CD14-positive monocyte (primary cell): ENCODE measurements around the gene KCNK3. TPM values are rescaled to one million over a fixed set of nuclear protein-coding genes. Genes with fewer than 3 reads are reported as not detected.

Experiments
- DNase-seq, 3 donors: peaks; one replicate each; pipeline ENCODE4 v3.0.0-alpha.2; 2011 to 2022
- H2AFZ ChIP-seq: 2 replicates; pipeline ENCODE4 v1.6.0; 2012; ENCODE audit warnings: mild to moderate bottlenecking, low read depth, low read length, inconsistent platforms; ENCODE audit not compliant: insufficient read depth, poor library complexity, severe bottlenecking
- H3K27ac ChIP-seq, 2 donors: 1 replicate in 1 of 2; 2 replicates in 1 of 2; pipeline ENCODE4 v1.5.1; 2012 to 2013; ENCODE audit warnings: low read length in 2 of 2, control low read depth in 1 of 2, inconsistent platforms in 1 of 2, low read depth in 1 of 2, mild to moderate bottlenecking in 1 of 2
- H3K27me3 ChIP-seq, 2 donors: one replicate each; pipeline versions ENCODE4 v1.6.0 to v1.6.1; 2011 to 2013; ENCODE audit warnings: low read length in 2 of 2; ENCODE audit not compliant: control insufficient read depth in 2 of 2, insufficient read depth in 2 of 2
- H3K36me3 ChIP-seq, 2 donors: replicated peaks in 1 of 2; 1 replicate in 1 of 2; 2 replicates in 1 of 2; pipeline versions ENCODE4 v1.5.1 to v1.6.1; 2012 to 2013; ENCODE audit warnings: low read length in 2 of 2, control low read depth in 1 of 2, inconsistent platforms in 1 of 2, mild to moderate bottlenecking in 1 of 2; ENCODE audit not compliant: insufficient read depth in 2 of 2, control insufficient read depth in 1 of 2
- H3K4me1 ChIP-seq, 2 donors: 1 replicate in 1 of 2; 2 replicates in 1 of 2; pipeline versions ENCODE4 v1.5.1 to v1.6.1; 2012 to 2013; ENCODE audit warnings: low read length in 2 of 2, control low read depth in 1 of 2, inconsistent platforms in 1 of 2, mild to moderate bottlenecking in 1 of 2, moderate library complexity in 1 of 2; ENCODE audit not compliant: insufficient read depth in 2 of 2, control insufficient read depth in 1 of 2
- H3K4me2 ChIP-seq: replicated peaks from 2 replicates; pipeline ENCODE3; 2012; ENCODE audit warnings: low read length, moderate library complexity, mild to moderate bottlenecking; ENCODE audit not compliant: poor library complexity, severe bottlenecking; ENCODE audit errors: extremely low read depth
- H3K4me3 ChIP-seq, 3 experiments: fragments of 200-600 bp in 1 of 3; sonication (generic) in 1 of 3; replicated peaks in 1 of 3; 1 replicate in 2 of 3; 2 replicates in 1 of 3; pipeline ENCODE4 v1.5.1; 2011 to 2013; ENCODE audit warnings: low read length in 3 of 3, mild to moderate bottlenecking in 3 of 3, control low read depth in 2 of 3, low read depth in 2 of 3, inconsistent platforms in 1 of 3, moderate library complexity in 1 of 3
- H3K79me2 ChIP-seq: 2 replicates; pipeline ENCODE4 v1.6.0; 2012; ENCODE audit warnings: mild to moderate bottlenecking, control low read depth, inconsistent platforms, low read length, moderate library complexity; ENCODE audit not compliant: insufficient read depth
- H3K9ac ChIP-seq: 2 replicates; pipeline ENCODE4 v1.6.0; 2017; ENCODE audit warnings: low read length, mild to moderate bottlenecking; ENCODE audit not compliant: insufficient read depth, poor library complexity, severe bottlenecking
- H3K9me3 ChIP-seq, 2 donors: replicated peaks in 1 of 2; 1 replicate in 1 of 2; 2 replicates in 1 of 2; pipeline versions ENCODE4 v1.5.1 to v1.6.1; 2012 to 2013; ENCODE audit warnings: low read length in 2 of 2, control low read depth in 1 of 2; ENCODE audit not compliant: control insufficient read depth in 1 of 2, insufficient read depth in 1 of 2
- H4K20me1 ChIP-seq: 2 replicates; pipeline ENCODE4 v1.6.0; 2012; ENCODE audit warnings: mild to moderate bottlenecking, low read length, control low read depth, moderate library complexity; ENCODE audit not compliant: insufficient read depth
- H3K27ac Mint-ChIP-seq, 7 donors: one replicate each; pipeline ENCODE4 v1.8.0; 2020; ENCODE audit warnings: mild to moderate bottlenecking in 7 of 7, mixed read lengths in 7 of 7, moderate library complexity in 6 of 7, inconsistent platforms in 2 of 7
- H3K27me3 Mint-ChIP-seq, 3 donors: one replicate each; pipeline ENCODE4 v1.8.0; 2021 to 2022; ENCODE audit warnings: low read depth in 3 of 3, mild to moderate bottlenecking in 3 of 3, mixed read lengths in 3 of 3, moderate library complexity in 3 of 3, inconsistent platforms in 1 of 3
- H3K36me3 Mint-ChIP-seq, 2 donors: one replicate each; pipeline ENCODE4 v1.8.0; 2020; ENCODE audit warnings: mixed read lengths in 2 of 2, inconsistent platforms in 1 of 2, mild to moderate bottlenecking in 1 of 2
- H3K4me1 Mint-ChIP-seq: one replicate; pipeline ENCODE4 v1.8.0; 2020; ENCODE audit warnings: mild to moderate bottlenecking, mixed read lengths
- H3K4me3 Mint-ChIP-seq, 2 donors: one replicate each; pipeline ENCODE4 v1.8.0; 2020; ENCODE audit warnings: mild to moderate bottlenecking in 2 of 2, mixed read lengths in 2 of 2, moderate library complexity in 1 of 2
- H3K9me3 Mint-ChIP-seq, 7 donors: one replicate each; pipeline ENCODE4 v1.8.0; 2020 to 2022; ENCODE audit warnings: mixed read lengths in 7 of 7, mild to moderate bottlenecking in 6 of 7, moderate library complexity in 6 of 7, inconsistent platforms in 2 of 7
- WGBS: methylation state at CpG from one replicate; pipeline ENCODE4 v1.1.5; 2013; ENCODE audit warnings: missing lambda C conversion rate; ENCODE audit not compliant: insufficient coverage; 5-methylcytosine and 5-hydroxymethylcytosine counted together
- intact Hi-C, 2 donors: fragments of 100-400 bp; cut with micrococcal nuclease; formaldehyde crosslinking; loops; one replicate each; pipeline versions ENCODE4 v1.15.0 to v1.15.1; 2023
- polyA plus RNA-seq, 3 donors: library from polyadenylated mRNA; depleted of rRNA in 1 of 3; unstranded in 2 of 3; stranded (reverse) in 1 of 3; fragments of 300-500 nt in 2 of 3; fragments of >200 nt in 1 of 3; fragmentation: Illumina TruSeq in 2 of 3; gene quantifications; 1 replicate in 2 of 3; 2 replicates in 1 of 3; pipeline ENCODE4 v1.2.3, GENCODE V29; 2012 to 2021
- TF ChIP-seq, protein P1 (sequence below): fragments of 200-600 bp; IDR thresholded peaks from one replicate; pipeline ENCODE4 v1.8.0; 2022; ENCODE audit warnings: antibody characterized with exemption, mild to moderate bottlenecking

Gene KCNK3
- polyA plus RNA-seq, 3 donors, result not detected

GRCh38 chr2:26645762-26646161 is 46.8 kb upstream of the KCNK3 start:
- WGBS, result 91% methylated on average over 6 of the region's 10 CpGs

GRCh38 chr2:26646986-26647672 is 45.4 kb upstream of the KCNK3 start:
- peaks cover 13 to 35% (median 21%) of the 10 kb centered on the region in 3 donors for H3K27me3 Mint-ChIP-seq
- WGBS, result 84% methylated on average over 6 of the region's 6 CpGs
- DNase-seq, result no peak

More at GRCh38 chr2:26645762-26646161, 46.8 kb upstream of the KCNK3 start:
- H2AFZ ChIP-seq, result no peak overlapping the region
- Mint-ChIP-seq H3K9me3 (no peaks in the 10 kb centered on the region), H3K36me3 (no peaks in the 10 kb centered on the region), H3K27ac (no peak overlapping the region), H3K4me1 (no peaks in the 10 kb centered on the region), H3K27me3 (peaks cover 18 to 39% (median 19%) of the 10 kb centered on the region in 3 donors), H3K4me3 (no peak overlapping the region)
- H3K4me2 ChIP-seq, result no peak overlapping the region
- no peak overlapping the region for H3K4me3 ChIP-seq
- H3K27ac ChIP-seq, result no peak overlapping the region
- H3K4me1 ChIP-seq, result no peaks in the 10 kb centered on the region
- no peaks in the 10 kb centered on the region for H3K9me3 ChIP-seq
- no peaks in the 10 kb centered on the region for H4K20me1 ChIP-seq
- no peaks in the 10 kb centered on the region for H3K79me2 ChIP-seq
- H3K36me3 ChIP-seq, result no peaks in the 10 kb centered on the region
- intact Hi-C loops, result no loop called here
- H3K27me3 ChIP-seq, result peaks cover 0 to 9% of the 10 kb centered on the region in 2 donors
- DNase-seq, result no peak
- TF ChIP-seq, protein P1, sequence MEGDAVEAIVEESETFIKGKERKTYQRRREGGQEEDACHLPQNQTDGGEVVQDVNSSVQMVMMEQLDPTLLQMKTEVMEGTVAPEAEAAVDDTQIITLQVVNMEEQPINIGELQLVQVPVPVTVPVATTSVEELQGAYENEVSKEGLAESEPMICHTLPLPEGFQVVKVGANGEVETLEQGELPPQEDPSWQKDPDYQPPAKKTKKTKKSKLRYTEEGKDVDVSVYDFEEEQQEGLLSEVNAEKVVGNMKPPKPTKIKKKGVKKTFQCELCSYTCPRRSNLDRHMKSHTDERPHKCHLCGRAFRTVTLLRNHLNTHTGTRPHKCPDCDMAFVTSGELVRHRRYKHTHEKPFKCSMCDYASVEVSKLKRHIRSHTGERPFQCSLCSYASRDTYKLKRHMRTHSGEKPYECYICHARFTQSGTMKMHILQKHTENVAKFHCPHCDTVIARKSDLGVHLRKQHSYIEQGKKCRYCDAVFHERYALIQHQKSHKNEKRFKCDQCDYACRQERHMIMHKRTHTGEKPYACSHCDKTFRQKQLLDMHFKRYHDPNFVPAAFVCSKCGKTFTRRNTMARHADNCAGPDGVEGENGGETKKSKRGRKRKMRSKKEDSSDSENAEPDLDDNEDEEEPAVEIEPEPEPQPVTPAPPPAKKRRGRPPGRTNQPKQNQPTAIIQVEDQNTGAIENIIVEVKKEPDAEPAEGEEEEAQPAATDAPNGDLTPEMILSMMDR, result no peak
- H3K9ac ChIP-seq, result no peak overlapping the region

More at GRCh38 chr2:26646986-26647672, 45.4 kb upstream of the KCNK3 start:
- peaks cover 0 to 9% of the 10 kb centered on the region in 2 donors for H3K27me3 ChIP-seq
- TF ChIP-seq, protein P1, result no peak
- no peak overlapping the region for H3K4me3 ChIP-seq
- no peak overlapping the region for H3K4me2 ChIP-seq
- H3K4me1 ChIP-seq, result no peaks in the 10 kb centered on the region
- H3K9me3 Mint-ChIP-seq, result no peaks in the 10 kb centered on the region
- no peaks in the 10 kb centered on the region for H3K9me3 ChIP-seq
- H3K79me2 ChIP-seq, result no peaks in the 10 kb centered on the region
- intact Hi-C loops, result no loop called here
- no peak overlapping the region for H3K27ac Mint-ChIP-seq
- no peaks in the 10 kb centered on the region for H3K4me1 Mint-ChIP-seq
- H4K20me1 ChIP-seq, result no peaks in the 10 kb centered on the region
- H3K4me3 Mint-ChIP-seq, result no peak overlapping the region
- no peak overlapping the region for H2AFZ ChIP-seq
- no peaks in the 10 kb centered on the region for H3K36me3 ChIP-seq
- no peak overlapping the region for H3K9ac ChIP-seq
- no peak overlapping the region for H3K27ac ChIP-seq
- no peaks in the 10 kb centered on the region for H3K36me3 Mint-ChIP-seq
